ENCODE data around the gene ARHGEF3.

- TF ChIP-seq CTCF (IDR thresholded peaks at IDR 0.05 in 4 of 5, conservative IDR thresholded peaks at IDR 0.05 in 1 of 5) (no peak), POLR2A (IDR thresholded peaks at IDR 0.05) (no peak)
Measured at GRCh38 chr3:56693750-56694149, 108.0 kb downstream of the ARHGEF3 start.
